HTR-8/SVneo (cell line): Measurements from ENCODE around the gene PNMA6F.

Experiments used
- DNase-seq: peaks from one replicate; pipeline ENCODE4 v3.0.0; 2011; ENCODE audit warnings: low spot score, mixed read lengths; ENCODE audit not compliant: insufficient read length
- FAIRE-seq: peaks from 2 replicates; lab custom pipeline; 2011; peaks lifted over from hg19 to GRCh38; lab: Jason Lieb, UNC

Gene PNMA6F

GRCh38 chrX:153321381-153322124 lies at the start of gene PNMA6F:
TSS of gene PNMA6F (minus strand) at chrX:153321767. CDS start at chrX:153320674, 1,093 bp downstream.
- FAIRE-seq = no peak
- no peak for DNase-seq

GRCh38 chrX:153371256-153371655 lies 49.7 kb upstream of the PNMA6F start:
- FAIRE-seq (no peak), DNase-seq (no peak)

- FAIRE-seq (no peak), DNase-seq (no peak)
Observed at GRCh38 chrX:153370293-153371055, 48.9 kb upstream of the PNMA6F start.

- no peak for DNase-seq
- no peak for FAIRE-seq
Observed at GRCh38 chrX:153366878-153367538, 45.4 kb upstream of the PNMA6F start.

- FAIRE-seq (no peak), DNase-seq (no peak)
Observed at GRCh38 chrX:153366119-153366518, 44.6 kb upstream of the PNMA6F start.

GRCh38 chrX:153365670-153366069 lies 44.1 kb upstream of the PNMA6F start:
- DNase-seq = no peak
- FAIRE-seq = no peak

- FAIRE-seq (no peak), DNase-seq (no peak)
Observed at GRCh38 chrX:153361781-153362397, 40.3 kb upstream of the PNMA6F start.

GRCh38 chrX:153357877-153358276 lies 36.3 kb upstream of the PNMA6F start:
- no peak for DNase-seq
- FAIRE-seq = no peak

GRCh38 chrX:153353416-153353815 lies 31.8 kb upstream of the PNMA6F start:
- FAIRE-seq (no peak), DNase-seq (no peak)

GRCh38 chrX:153352858-153353257 lies 31.3 kb upstream of the PNMA6F start:
- DNase-seq (no peak), FAIRE-seq (no peak)

GRCh38 chrX:153351981-153352380 lies 30.4 kb upstream of the PNMA6F start:
- FAIRE-seq = no peak
- DNase-seq = no peak

GRCh38 chrX:153349952-153350351 lies 28.4 kb upstream of the PNMA6F start:
- DNase-seq (no peak), FAIRE-seq (no peak)

GRCh38 chrX:153348421-153348820 lies 26.9 kb upstream of the PNMA6F start:
- DNase-seq (no peak), FAIRE-seq (no peak)

- DNase-seq (no peak), FAIRE-seq (no peak)
Observed at GRCh38 chrX:153347530-153347929, 26.0 kb upstream of the PNMA6F start.

- DNase-seq = no peak
- FAIRE-seq = no peak
Observed at GRCh38 chrX:153343674-153344073, 22.1 kb upstream of the PNMA6F start.

- DNase-seq (no peak), FAIRE-seq (no peak)
Observed at GRCh38 chrX:153342762-153343558, 21.4 kb upstream of the PNMA6F start.

GRCh38 chrX:153340111-153340510 lies 18.5 kb upstream of the PNMA6F start:
- no peak for FAIRE-seq
- no peak for DNase-seq

GRCh38 chrX:153339662-153340061 lies 18.1 kb upstream of the PNMA6F start:
- no peak for FAIRE-seq
- DNase-seq = no peak

GRCh38 chrX:153338836-153339235 lies 17.3 kb upstream of the PNMA6F start:
- FAIRE-seq = no peak
- DNase-seq = no peak

- FAIRE-seq = no peak
- DNase-seq = no peak
Observed at GRCh38 chrX:153336988-153337387, 15.4 kb upstream of the PNMA6F start.
